ENCODE results near the gene NFATC3. TPM values are rescaled to one million over a fixed set of nuclear protein-coding genes. Genes with fewer than 3 reads are reported as not detected.

Gene NFATC3
- total and polyA plus RNA-seq, 11 donors = 5.9 to 35.1 (median 24.2) TPM

DNA sequence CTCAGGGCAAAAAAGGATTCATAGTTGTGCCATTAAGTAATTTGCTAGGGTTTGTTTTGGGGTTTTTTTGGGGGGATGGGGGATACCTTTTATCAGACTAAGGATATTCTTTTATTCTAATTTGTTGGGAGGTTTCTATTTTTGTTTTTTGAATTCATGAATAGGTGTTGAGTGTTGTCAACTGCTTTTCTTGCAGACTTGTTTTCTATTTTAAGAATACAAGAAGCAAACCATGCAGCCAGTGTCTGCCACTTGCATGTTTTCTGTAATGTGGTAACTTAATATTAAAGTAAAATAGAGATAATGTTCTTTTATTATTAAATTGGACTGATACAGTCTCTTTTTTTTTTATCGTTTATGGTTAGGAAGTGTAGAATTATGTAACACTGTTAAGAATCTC, 49.5 kb downstream of the NFATC3 start:
- 52 to 75% (median 55%) methylated on average over 1 of the region's 1 CpG for WGBS, 4 donors
- peak in 2 of 4 donors; percentile 36 to 54 for ATAC-seq
- no peak for DNase-seq
- intact Hi-C loops (cut with DNase I) = no loop called here
- TF ChIP-seq, protein P1, sequence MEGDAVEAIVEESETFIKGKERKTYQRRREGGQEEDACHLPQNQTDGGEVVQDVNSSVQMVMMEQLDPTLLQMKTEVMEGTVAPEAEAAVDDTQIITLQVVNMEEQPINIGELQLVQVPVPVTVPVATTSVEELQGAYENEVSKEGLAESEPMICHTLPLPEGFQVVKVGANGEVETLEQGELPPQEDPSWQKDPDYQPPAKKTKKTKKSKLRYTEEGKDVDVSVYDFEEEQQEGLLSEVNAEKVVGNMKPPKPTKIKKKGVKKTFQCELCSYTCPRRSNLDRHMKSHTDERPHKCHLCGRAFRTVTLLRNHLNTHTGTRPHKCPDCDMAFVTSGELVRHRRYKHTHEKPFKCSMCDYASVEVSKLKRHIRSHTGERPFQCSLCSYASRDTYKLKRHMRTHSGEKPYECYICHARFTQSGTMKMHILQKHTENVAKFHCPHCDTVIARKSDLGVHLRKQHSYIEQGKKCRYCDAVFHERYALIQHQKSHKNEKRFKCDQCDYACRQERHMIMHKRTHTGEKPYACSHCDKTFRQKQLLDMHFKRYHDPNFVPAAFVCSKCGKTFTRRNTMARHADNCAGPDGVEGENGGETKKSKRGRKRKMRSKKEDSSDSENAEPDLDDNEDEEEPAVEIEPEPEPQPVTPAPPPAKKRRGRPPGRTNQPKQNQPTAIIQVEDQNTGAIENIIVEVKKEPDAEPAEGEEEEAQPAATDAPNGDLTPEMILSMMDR (IDR thresholded peaks at IDR 0.05) = no peak
- no peak for TF ChIP-seq POLR2A (IDR thresholded peaks at IDR 0.05)
- no peaks in the 10 kb centered on the region for H3K27me3 ChIP-seq
- H3K9me3 ChIP-seq = no peaks in the 10 kb centered on the region
- H3K27ac ChIP-seq = peak overlapping the region in 9 of 12 donors; percentile 30 to 63 (median 47)
- H3K4me1 ChIP-seq = peaks cover 0 to 35% (median 10%) of the 10 kb centered on the region in 12 donors
- H3K36me3 ChIP-seq = peaks cover 0 to 27% (median 4%) of the 10 kb centered on the region in 9 donors
- no peak overlapping the region for H3K4me3 ChIP-seq

DNA sequence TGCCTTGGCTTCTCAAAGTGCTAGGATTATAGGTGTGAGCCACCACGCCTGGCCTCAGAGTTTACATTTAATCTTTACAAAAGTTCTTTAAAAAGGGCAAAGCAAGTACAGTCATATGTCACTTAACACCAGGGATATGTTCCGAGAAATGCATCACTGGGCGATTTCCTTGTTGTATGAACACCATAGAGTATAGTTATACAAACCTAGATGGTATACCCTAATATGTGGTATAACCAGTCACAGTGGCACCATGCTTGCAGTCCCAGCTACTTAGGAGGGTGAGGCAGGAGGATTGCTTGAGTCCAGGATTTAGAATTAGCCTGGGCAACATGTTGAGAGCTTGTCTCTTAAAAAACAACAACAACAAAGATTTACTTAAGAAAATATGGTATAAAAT, 51.3 kb downstream of the NFATC3 start:
- H3K4me3 ChIP-seq = no peak overlapping the region
- intact Hi-C loops (cut with DNase I) = no loop called here
- TF ChIP-seq POLR2A (IDR thresholded peaks at IDR 0.05) = no peak
- TF ChIP-seq, protein P1 (IDR thresholded peaks at IDR 0.05) = no peak
- no peak for DNase-seq
- 93 to 98% (median 95%) methylated on average over 3 of the region's 3 CpGs for WGBS, 4 donors
- H3K4me1 ChIP-seq = peaks cover 0 to 29% (median 10%) of the 10 kb centered on the region in 12 donors
- no peaks in the 10 kb centered on the region for H3K9me3 ChIP-seq
- H3K27ac ChIP-seq = no peak overlapping the region
- H3K36me3 ChIP-seq = peaks cover 0 to 28% (median 4%) of the 10 kb centered on the region in 9 donors
- no peak for ATAC-seq
- H3K27me3 ChIP-seq = no peaks in the 10 kb centered on the region

DNA sequence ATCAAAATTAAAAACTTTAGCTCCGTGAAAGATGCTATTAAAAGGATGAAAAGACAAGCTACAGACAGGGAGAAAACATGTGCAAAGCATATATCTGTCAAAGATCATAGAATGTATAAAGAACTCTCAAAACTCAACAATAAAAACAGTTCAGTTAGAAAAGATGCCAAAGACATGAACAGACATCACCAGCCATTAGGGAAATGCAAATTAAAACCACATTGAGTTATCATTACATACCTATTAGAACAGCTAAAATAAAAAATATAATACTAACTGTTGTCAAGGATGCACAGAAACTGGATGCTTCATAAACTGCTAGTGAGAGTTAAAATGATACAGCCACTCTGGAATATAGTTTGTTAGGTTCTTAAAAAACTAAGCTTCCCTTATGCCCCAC, 58.8 kb downstream of the NFATC3 start:
- TF ChIP-seq, protein P1 (IDR thresholded peaks at IDR 0.05) = no peak
- TF ChIP-seq POLR2A (IDR thresholded peaks at IDR 0.05) = no peak
- 88 to 96% (median 91%) methylated on average over 1 of the region's 1 CpG for WGBS, 4 donors
- Histone ChIP-seq H3K36me3 (peaks cover 0 to 17% (median 0%) of the 10 kb centered on the region in 9 donors), H3K9me3 (no peaks in the 10 kb centered on the region), H3K27ac (no peak overlapping the region), H3K27me3 (no peaks in the 10 kb centered on the region), H3K4me1 (peaks cover 0 to 32% (median 14%) of the 10 kb centered on the region in 12 donors), H3K4me3 (no peak overlapping the region)
- ATAC-seq = no peak
- intact Hi-C loops (cut with DNase I) = loop anchor here in 1 of 10 donors (5.0 kb wide), 1 partner anchor 57 kb away; the partner anchor contains the start of gene NFATC3
- no peak for DNase-seq

DNA sequence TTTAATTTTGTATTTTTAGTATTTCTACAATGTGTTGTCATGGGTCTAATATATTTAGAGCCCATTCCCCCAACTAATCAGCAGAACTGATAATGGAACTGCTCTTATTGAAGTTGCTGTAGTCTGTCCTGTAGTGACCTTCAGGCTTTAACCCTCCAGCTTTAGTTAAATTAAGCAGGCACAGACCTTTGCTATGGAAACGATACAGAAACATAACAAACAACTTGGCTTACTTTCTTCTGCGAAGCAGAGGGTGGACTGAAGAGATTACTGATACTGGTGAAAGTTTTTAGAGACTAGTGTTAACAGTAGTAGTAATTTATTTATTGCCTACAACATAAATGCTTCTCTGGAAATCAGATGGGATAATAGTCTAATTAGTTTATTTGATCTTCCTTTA, 61.4 kb downstream of the NFATC3 start:
- DNase-seq (no peak), ATAC-seq (peak; percentile 86 to 92 (median 89))
- intact Hi-C loops (cut with DNase I) = no loop called here
- TF ChIP-seq, protein P1 (IDR thresholded peaks at IDR 0.05) = no peak
- TF ChIP-seq POLR2A (IDR thresholded peaks at IDR 0.05) = no peak
- Histone ChIP-seq H3K36me3 (peaks cover 0 to 11% (median 0%) of the 10 kb centered on the region in 9 donors), H3K9me3 (no peaks in the 10 kb centered on the region), H3K4me3 (no peak overlapping the region), H3K27me3 (no peaks in the 10 kb centered on the region), H3K4me1 (peaks cover 0 to 40% (median 15%) of the 10 kb centered on the region in 12 donors), H3K27ac (peak overlapping the region in 11 of 12 donors; percentile 2 to 57 (median 20))
- 13 to 18% (median 15%) methylated on average over 2 of the region's 2 CpGs for WGBS, 4 donors

Measured in heart left ventricle (tissue), 16 donors.